Measurements from ENCODE around the gene CCDC86.

CCDC86 gene

DNA sequence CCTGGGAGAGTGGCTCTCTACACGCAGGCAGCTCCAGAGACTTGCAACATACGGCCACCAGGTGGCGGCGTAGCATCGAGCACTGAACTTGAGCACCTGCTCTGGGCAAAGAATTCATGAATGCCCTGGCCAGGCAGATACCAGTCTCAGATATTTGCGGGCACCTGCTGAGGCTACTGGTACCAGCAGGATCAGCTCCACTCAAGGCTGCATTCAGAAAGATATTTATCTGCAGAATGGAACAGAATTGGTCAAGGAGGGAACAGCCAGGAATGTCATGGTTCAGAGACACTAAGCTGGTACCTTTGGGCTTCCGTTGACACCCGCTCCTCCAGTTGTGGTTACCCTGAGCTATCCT lies 10.8 kb upstream of the CCDC86 start:
- DNase-seq (ENCODE audit: low spot score) = peak; percentile 78

- no peak for DNase-seq (ENCODE audit: low spot score)
Measured at GRCh38 chr11:60831501-60832079, 10.3 kb upstream of the CCDC86 start.

DNA sequence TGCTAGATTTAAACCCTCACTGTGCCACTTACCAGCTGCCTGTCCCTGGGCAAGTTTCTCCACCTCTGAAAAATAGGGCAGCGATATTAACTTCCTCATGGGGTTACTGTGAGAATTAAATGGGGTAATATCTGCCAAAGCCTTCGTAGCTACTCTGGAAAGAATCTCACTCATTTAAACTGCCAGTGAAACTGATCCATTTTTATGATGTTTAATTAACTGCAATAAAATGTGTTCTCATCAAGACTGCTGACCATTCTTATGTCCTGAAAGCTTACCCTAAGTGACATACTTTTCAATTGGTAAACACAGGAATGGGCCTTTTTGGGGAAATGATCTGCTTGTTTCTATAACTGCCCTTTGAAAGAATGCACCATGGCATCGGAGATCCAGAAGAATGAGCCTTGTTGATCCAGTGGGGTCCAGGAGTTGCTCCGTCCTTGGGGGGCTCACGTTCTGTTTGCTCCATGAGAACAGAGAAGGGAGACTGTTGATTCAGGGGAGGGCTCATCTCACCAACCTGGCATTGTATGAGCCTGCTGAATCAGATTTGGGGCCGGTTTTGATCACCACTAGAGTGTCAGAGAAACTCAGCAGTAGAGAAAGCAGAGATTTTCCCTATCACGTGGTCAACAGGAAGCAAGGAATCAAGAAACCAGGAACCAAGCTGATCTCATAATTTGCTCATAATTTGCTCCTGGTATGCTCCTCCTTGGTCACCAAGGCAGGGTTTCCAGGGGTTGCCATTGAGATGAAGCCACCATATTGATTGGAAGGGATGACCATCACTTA lies 7.0 kb upstream of the CCDC86 start:
- no peak for DNase-seq (ENCODE audit: low spot score)

DNA sequence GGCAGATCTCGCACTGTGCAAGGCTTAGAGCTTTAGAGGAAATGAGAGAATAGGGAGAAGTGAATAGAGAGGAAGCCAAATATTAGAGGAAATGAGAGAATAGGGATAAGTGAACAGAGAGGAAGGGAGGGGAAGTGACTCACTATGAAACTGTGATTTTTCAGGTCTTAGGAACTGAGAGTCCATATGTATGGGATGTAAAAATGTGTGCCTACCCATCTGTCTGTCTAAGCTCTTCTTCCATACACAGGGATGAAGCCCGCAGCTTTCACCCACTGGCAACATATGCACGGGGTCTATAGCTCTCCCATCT lies 6.4 kb upstream of the CCDC86 start:
- no peak for DNase-seq (ENCODE audit: low spot score)

DNA sequence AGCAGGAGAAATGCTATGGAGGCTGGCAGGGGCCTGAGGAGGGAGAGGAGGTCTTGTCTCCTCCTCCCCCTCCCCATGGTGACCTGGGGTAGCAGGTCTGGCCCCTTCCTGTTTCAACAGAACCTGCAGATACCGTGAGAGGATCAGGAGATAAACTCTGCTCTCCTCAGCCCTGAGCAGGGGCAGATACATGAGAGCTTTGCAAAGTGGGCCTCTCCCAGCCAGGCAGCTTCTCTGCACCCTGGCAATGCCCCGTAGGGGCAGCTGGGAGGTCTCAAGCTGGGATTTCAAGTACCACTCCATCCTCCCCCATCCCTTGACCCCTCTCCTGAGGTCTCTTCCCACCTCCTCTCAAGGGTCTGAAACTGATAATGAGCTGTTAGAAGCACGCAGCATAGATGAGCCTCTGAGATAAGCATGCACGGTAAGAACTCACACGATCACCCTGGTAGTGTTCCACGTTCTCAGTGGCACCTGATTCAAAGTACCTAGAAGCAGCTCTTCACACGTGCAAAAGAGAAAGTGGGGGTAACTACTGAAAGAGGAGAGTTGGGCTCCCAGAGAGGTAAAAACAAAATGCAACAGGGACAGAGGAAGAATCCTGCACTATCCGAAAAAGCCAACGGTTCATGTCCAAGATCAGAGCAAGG lies 4.9 kb upstream of the CCDC86 start:
- DNase-seq (ENCODE audit: low spot score) = no peak

DNA sequence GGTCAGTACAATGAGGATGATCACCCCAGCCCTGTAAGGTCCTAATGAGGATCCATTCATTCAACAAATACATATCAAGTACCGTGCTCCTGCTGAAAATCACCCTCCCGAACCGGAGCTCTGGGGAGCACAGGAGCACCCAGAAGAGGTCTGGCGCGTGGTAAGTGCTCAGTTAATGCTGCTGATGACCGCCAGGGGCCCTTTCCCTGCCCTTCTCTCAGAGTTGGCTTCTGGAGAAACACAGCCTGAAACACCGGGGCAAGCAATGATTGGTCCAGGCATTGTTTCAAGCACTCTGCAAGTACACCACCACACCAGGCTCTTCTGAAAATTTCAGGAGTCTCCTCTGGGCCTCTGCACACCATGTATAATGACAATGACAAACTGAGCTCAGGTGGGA lies 3.8 kb upstream of the CCDC86 start:
- DNase-seq (ENCODE audit: low spot score) = no peak

- DNase-seq (ENCODE audit: low spot score) = no peak
Measured at GRCh38 chr11:60840470-60841430, 1.2 kb upstream of the CCDC86 start.

DNA sequence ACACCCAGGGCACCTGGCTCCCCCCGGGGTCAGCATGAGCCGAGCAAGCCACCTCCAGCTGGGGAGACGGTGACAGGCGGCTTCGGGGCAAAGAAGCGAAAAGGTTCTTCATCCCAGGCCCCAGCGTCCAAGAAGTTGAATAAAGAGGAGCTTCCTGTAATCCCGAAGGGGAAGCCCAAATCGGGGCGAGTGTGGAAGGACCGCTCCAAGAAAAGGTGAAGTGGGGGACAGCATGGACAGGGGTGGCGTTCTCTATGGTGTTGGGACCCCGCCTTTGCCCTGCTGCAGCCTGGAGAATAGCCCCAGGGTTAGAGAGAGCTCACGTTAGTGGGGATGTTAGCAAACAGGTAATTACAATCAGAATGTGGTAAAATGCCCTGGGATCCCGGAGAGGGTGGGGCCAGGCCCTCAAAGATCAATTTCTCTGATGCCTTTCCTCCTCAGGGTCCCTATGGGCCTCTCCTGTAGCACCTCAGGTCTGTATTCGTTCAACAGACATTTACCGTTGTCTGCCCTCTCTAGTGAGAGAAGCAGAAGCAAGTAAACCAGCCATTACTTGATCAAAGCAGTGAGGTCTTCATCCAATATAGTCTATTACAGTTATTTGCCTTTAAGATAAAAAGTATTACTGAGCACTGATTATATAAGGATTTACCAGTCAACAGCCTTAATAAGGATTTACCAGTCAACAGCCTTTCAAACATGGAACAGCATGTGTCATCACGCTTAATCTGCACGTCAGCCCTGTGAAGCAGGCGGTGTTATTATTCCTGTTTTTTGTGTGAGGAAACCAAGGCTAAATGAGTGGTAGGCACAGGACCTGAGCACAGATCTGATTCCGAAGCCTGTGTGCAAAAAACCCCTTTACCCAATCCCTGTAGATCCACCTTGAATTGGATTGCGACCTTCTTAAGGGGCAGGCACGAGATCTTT lies 1.0 kb downstream of the CCDC86 start:
- DNase-seq (ENCODE audit: low spot score) = no peak

GRCh38 chr11:60844045-60844869 lies 2.3 kb downstream of the CCDC86 start:
- DNase-seq (ENCODE audit: low spot score) = no peak

DNA sequence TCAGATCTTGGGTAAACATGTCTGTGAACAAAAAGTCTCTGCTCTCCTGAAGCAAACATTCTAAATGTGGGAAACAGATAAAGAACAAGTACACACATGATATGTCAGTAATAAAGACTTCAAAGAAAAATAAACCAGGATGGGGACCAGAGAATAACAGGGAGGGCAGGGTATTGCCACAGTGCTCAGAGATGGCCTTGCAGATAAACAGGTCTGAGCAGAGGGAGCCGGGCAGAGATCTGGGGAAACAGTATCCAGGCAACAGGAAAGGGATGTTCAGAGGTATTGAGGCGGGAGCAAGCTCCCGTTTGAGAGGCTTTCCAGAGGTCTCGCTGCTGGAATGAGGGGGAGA lies 2.9 kb downstream of the CCDC86 start:
- no peak for DNase-seq (ENCODE audit: low spot score)

- DNase-seq (ENCODE audit: low spot score) = no peak
Measured at GRCh38 chr11:60845338-60845737, 3.4 kb downstream of the CCDC86 start.

DNA sequence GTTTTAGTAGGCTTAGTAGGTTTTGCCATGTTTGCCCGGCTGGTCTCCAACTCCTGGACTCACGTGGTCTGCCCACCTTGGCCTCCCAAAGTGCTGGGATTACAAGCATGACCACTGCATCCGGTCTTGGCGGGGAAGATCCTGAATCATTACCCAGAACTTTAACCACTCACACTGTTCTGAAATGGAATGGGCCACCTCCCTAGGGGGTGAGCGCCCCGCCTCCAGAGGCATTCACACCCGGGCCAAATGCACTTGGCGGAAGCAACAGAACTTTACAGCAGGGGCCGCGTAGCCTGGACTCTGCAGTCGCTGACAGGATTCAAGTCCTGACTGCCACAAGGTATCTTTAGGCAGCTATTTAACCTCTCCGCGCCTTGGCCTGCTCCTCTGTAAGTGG lies 5.4 kb downstream of the CCDC86 start:
- DNase-seq (ENCODE audit: low spot score) = no peak

DNA sequence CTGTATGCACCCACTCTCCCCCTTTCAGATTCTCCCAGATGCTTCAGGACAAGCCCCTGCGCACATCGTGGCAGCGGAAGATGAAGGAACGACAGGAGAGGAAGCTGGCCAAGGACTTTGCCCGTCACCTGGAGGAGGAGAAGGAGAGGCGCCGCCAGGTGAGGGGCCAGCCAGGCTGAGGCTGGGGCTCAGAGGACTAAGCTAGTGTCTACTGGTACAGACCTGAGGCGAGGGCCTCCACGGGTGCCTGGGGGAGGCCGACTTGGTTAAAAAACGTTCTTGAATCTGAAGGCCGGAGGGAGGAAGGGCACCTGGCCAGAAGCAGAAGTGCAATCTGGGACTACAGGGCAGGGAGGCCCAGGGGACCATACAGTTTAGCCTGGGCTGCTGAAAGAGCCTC lies 6.0 kb downstream of the CCDC86 start:
- no peak for DNase-seq (ENCODE audit: low spot score)

DNA sequence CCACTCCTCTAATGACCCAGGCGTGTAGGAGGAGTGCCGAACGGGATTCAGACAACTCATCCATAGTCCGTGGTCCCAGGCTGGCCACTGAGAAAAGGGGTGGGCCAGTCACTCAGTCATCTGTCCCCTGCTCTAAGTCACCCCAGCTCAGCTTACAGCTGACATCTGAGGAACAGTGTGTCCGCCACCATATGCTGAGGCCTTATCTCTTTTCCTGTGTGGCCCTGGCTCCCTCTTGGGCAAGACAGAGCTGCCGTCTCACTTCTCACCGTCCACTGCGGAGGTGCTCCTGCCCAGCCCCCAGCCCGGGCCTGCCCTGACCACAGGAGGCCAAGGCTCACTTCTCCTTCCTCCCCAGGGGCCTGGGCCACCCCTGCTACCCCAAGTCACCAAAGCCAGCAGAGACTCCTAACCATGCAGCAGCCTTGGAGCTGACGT lies 6.8 kb downstream of the CCDC86 start:
- DNase-seq (ENCODE audit: low spot score) = no peak

- no peak for DNase-seq (ENCODE audit: low spot score)
Measured at GRCh38 chr11:60849641-60850520, 8.0 kb downstream of the CCDC86 start.

DNA sequence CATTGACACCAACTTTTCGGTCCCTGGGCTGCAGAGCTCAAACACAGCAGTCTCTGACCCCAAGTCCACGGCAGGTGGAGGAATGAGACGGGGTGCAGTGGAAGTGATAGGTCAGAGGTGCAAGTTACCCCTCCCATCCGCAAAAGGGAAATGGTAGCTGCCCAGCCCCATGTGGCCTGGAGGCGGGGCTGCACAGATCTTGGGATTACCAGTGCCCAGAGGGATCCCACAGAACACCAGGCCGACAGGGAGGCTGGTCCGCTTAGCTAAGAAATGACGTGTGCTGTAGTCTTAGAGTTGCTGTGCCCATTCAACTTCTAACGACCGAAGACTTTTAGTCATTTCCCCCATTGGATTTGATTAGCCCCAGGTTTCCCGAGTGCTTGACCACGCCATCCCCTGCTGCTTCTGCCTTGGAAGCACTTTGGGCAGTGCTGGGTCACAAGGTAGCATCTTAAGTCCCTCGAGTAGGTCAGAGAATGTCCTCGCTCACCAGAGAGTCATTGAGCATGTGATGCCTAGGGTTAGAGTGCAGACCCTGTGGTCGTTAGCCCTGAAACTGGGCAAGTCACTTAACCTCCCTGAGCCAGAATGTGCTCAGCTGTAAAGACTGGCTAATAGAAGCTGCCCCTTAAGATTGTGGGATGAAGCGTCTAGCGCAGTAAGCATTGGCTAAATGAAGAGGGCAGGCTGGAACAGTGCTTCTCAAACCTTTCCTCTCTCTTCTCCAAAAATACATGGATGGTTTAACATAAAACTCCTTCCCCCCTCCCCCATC lies 9.6 kb downstream of the CCDC86 start:
- no peak for DNase-seq (ENCODE audit: low spot score)

- DNase-seq (ENCODE audit: low spot score) = no peak
Measured at GRCh38 chr11:60852117-60852981, 10.4 kb downstream of the CCDC86 start.
